GM18858 (cell line): ENCODE measurements around the gene SLAMF1.

Experiments
- ATAC-seq: cut with Tn5 transposase; IDR thresholded peaks from one replicate; pipeline ENCODE4 v1.9.1; 2021; ENCODE audit not compliant: unreplicated experiment

Gene SLAMF1

DNA sequence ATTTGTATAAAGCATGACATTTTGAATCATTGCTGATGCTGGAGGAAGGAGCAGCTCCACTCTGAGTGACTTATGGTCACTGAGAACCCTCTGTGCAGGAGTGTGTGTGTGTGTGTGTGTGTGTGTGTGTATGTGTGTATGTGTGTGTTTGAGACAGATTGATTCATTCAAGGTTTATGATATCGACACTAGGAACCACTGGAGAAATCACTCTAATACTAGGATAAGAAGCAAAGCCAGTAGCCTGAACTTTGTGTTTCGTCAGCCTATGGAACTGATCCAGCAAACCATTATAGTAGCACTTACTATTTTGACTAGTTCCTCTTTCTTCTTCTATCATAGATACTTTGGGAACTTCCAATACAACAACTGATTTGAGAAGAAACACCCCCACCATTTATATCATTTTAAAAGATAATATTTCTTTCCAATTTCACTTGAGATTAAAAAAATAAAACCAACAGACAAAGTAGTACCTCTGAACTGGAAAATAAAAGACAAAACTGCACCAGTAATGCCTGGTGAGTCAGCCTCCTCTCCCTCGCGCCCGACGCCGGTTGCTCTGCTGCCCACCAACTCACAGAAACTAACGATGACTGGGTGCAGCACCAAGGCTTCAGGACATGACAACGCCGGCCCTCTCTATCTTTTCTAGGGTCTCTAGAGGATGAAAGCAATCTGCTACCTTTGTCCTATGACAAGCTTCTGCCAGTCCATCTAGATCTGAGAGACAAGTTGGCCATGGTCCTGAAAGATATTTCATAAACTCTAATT lies 20.9 kb downstream of the SLAMF1 start:
- no peak for ATAC-seq

DNA sequence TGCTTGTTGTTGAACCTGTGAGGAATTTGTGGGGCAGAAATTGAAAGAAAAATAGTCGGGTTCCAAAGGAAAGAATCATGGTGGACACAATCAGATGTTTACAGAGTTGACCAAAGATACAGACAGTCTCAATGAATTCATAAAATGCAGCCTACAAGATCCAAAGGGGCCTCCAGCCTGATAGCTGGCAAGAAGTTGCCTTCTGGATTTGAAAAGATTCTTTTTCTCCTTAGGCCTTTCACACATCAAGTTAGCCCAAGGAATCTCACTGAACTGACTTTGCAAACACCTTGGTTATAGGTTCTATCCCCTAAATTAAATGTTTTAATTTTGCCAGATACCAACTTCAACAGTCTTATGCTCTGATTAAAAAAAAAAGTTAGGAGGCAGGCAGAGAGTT lies 21.5 kb downstream of the SLAMF1 start:
- ATAC-seq: no peak

DNA sequence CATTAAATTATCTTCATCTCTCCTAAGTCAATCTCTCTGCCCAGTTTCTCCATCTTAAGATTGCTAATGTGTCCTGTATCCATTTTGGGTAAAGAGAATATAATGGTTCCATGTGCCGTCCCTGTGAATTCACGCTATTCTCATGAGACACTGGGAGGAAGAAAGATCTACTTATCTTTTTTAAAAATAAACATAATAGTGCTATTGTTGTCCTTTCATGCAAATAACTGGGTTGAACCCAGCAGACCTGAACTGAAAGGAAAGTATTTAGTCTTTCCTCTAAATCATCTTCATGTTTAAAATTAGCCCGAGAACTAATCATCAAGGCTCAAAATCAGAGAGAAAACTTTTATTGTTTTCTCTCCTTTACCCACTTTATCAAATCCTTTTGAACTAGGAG lies 22.4 kb downstream of the SLAMF1 start:
- ATAC-seq: no peak

DNA sequence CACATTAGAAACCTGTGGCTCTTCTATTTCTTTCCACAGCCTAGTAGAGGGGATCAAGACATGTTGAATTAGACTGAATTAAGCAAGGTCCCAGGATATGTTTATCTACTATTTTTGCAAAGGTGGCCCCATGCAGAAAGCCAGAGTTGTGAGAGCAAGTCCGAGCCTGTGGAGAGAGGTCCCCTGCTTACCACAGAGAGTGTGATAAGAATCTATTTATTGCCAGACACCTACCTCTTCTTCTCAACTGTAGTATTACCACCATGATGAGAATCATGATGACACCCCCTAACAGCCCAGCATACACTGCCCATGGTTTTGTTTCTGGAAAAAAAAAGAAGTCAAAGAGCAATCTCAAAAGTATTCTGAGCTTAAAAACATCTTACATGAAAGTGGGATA lies 23.0 kb downstream of the SLAMF1 start:
- ATAC-seq: no peak

DNA sequence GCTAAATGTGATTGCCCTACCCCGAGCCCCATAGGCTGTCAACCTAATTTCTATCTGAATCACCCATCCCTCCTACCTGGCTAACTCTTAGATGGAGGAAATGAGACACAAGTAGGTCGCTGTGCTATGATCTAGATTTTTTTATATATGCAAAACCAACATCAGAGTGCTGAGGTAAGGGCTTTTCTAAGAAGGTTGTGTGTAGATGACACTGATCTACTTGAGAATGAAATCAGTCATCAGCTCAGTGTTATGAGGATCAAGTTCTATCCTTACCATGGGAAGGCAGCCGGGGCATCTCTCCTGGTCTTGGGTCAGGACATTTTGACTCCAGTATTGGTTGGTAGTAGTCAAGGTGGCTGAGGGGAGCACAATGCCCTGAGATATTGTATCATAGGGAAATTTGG lies 23.6 kb downstream of the SLAMF1 start:
- no peak for ATAC-seq

DNA sequence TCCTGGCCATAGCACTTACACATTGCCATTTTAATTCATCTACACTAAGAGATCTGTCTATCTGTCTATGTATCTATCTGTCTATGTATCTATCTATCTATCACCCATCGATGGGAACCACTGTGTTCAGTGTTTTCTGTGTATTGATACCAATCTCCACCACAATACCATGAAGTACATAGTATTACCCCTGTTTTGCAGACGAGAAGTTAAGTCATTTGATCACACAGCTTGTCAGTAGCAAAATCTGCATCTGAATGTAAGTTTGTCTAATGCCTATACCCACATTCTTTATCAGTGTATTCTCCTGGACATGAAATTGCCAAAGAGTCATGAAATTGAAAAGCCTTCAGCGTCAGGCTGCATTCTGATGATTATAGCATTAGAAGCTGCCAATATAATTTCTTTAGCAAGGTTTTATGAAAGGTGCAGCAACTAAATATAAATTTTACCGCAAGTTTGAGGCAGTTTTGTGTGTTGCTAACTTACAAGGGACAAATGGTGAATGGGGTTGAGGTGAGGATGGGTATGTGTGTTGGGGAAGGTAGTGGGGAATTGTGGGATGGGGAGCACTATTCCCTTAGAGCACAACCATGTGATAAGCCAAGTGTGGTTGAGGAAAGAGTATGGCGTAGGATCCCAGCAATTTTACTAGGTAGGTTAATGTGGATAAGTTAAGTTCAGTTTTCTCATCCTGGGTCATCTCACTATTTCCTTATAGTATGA lies 24.2 kb downstream of the SLAMF1 start:
- no peak for ATAC-seq

DNA sequence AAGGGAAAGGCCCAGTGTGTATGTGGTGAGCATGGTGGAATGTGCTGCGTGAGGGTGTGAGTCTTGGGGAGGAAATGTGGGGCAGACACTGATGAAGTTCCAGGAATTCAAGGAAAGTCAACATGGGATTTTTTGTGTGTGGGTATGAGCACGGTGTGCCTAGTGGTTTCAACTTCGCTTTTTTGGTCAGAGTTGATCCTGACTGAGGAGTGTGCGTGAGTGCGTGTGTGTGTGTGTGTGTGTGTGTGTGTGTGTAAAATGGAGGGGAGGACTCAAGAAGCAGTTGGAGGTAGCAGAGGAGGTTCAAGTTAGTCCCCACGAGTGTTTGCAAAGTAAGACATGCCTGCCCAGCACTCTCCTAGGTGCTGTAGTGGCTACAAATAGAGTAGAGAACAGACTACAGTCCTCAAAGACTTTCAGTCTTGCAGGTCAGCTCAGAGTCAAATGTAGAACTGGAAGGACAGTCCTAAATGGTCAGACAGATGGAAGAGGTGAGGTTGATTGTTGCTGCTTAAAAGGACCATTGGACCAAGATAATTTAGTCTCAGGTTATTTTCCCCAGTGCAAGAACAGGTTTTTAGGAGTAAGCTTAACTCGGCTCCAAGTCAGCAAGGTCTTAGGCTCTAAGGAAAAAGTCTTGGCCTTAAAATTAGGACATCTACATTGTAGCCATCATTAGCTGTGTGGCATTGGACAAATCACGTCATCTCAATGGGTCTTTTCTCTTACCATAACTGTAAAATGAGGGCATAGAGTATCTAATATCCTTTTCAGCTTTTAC lies 25.0 kb downstream of the SLAMF1 start:
- ATAC-seq: no peak

DNA sequence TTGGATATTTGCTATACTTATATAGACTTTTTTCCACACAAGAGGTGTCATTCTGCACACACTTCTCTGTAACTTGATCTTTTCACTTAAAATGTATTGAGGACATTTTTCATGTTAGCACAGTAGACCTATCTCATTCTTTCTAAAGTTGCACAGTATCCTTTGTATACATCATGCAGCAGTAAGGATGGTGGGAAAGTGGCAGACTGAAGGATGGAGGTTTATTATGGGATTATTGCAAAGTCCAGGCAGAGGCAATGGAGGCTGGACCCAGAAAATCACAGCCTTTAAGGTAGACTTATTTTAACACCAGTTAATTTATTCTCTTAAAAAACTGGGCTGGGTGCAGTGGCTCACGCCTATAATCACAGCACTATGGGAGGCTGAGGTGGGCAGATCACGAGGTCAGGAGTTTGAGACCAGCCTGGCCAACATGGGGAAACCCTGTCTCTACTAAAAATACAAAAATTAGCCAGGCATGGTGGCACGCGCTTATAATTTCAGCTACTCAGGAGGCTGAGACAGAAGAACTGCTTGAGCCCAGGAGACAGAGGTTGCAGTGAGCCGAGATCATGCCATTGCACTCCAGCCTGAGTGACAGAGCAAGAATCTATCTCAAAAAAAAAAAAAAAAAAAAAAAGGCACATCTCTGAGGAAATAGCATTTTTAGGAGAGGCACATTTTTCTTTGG lies 25.8 kb downstream of the SLAMF1 start:
- no peak for ATAC-seq

DNA sequence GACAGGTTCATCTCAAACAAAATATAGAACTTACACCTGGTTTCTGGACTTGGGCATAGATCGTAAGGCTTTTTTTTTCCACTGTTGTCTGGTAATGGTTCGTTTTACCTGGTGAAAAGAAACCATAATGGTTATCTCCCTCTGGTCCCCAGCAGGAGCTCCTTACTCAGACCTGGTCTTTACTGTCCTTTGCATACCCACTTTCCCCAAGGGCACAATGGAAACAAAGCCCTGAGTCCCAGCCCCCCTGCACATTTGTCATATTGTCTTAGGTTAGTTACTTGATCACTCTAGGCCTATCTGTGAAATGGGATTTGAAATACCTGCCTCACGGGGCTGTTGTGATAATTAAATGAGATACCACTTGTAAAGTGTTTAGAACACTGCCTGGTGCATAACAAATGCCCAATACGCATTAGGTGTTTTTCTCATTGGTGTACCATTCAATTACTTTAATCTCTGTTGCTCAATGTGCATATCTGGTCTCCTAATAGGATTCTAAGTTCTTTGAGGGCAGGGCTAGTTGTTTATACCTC lies 27.0 kb downstream of the SLAMF1 start:
- ATAC-seq: no peak

DNA sequence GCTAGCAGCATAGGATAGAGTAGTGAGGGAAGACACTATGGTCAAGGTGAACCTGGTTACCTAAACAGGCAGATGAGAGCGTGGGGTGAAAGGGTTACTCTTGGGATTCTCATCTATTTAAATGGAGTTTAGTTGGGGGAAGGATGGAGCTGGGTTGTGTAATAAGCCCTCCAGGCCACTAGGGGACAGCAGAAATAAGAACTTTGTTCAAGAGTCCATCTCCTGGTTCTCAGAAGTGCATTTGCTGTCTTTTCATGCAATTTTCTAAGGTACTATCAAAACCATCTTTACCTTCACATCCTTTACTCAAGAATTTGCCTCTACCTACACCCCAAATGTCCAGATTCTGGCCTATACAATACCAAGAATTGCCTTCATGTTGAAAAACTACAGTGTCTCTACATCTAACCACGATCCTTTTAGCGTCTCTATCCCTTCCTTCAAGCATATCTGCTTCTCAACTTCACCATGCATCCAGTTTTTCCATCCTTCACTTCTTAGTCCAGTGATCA lies 28.0 kb downstream of the SLAMF1 start:
- no peak for ATAC-seq

DNA sequence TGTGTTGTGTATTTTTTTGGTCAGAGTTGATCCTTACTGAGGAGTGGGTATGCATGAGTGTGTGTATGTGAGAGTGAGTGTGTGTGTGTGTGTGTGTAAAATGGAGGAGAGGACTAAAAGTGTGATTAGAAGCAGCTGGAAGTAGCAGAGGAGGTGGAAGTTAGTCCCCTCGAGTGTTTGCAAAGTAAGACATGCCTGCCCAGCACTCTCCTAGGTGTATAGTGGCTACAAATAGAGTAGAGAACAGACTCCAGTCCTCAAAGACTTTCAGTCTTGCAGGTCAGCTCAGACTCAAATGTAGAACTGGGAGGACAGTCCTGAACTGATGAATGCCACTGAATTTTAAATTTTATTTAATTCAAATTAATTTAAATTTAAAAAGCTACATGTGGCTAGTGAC lies 28.5 kb downstream of the SLAMF1 start:
- no peak for ATAC-seq

DNA sequence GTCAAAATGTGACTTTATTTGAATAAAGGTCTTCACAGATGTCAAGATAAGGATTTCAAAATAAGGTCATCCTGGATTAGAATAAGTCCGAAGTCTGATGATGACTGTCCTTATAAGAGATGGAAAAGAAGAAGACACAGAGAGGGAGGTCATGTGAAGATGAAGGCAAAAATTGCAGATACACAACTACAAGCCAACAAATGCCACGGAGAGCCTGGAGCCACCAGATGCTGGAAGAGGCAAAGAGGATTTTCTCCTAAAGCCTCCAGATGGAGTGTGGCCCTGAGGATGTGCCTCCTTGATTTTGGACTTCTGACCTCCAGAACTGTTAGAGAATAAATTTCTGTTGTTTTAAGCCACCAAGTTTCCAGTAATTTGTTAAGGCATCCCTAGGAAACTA lies 31.2 kb downstream of the SLAMF1 start:
- ATAC-seq: no peak

DNA sequence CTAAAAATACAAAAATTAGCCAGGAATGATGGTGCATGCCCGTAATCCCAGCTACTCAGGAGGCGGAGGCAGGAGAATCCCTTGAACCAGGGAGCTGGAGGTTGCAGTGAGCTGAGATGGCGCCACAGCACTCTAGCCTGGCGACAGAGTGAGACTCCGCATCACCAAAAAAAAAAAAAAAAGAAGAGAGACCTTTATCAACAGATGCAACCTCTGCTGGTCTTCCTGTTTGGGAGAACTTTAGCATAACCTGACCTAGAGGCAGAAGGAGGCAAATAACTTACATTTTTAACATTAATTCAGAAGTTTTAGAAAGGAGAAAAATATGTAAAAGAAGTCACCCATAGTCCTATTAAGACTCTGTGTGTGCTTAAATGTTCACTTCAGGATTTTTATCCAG lies 32.4 kb downstream of the SLAMF1 start:
- no peak for ATAC-seq

DNA sequence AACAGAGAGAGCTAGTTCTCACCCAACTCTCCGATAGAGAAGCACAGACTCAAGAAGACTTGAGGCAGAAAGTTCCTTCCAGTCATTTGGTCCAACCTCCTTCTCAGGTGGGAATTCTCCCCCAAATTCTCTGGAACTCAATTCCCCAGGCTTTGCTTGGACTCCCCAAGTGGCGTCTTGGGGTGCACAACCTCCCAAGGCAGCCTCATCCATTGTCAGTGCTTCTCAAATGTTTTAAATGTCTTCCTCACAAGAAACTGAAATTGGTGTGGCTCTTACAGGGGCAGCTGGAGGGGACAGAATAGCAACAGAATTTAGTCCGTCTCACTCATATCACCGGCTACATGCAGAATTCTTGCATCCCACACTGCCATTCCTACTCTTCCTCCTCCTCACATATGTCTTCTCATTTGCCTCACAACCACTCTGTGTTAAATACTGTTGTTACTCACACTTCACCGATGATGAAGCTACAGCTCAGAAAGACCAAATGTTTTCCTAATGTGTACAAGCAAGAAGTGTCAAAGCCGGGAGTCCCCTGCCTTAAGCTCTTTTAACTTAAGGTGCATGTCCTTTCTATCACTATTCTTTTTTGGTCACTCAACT lies 34.1 kb downstream of the SLAMF1 start:
- ATAC-seq: no peak

DNA sequence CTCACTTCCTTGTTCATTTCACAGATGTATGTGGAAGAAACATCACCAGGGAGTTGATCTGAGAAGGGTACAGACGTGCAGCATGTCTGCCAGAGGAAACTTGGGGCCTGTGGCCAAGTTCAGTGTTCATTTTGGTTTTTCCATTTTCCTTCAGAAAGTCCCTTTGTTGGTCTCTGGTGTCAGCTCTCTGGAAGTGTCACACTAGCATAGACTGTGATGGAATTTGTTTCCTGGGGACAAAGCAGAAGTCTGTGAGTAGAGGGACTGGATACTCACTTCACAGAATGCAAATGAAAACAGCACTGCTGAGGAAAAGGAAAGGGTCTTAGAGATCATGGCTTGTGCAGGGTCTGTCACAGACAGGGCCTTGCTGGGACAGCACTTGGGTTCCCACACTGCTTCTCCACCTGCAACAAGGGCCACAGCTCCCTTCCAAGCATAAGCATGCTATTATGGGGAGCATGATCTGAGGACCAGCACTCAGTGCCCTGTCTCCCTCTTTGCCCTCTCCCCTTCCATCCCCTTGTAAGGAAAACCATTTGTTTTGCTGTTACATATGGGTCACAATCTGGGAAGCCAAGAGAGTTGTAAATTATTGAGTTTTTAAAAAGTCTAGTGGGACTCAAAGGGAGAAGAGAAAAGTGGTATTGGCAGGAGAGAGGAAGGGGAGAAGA lies 36.1 kb downstream of the SLAMF1 start:
- ATAC-seq: no peak

DNA sequence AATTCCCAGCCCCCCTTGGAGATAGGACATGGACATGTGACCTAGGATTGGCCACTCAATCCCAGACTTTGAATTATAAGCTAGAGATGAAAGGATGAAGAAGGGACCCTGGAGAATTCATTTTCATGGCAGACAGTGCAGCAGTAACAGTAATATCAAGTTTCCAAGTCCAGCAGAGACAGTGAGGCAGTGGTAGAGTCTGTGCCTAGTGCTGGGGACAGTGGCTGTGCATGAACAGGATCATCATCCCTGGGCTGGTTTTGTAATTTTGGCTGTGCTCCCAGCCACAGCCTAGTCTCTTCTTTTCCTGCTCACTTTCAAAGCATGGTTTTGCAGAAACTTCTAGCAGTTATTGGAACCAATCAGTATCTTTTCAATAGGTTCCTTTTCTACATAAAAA lies 37.9 kb downstream of the SLAMF1 start:
- no peak for ATAC-seq

DNA sequence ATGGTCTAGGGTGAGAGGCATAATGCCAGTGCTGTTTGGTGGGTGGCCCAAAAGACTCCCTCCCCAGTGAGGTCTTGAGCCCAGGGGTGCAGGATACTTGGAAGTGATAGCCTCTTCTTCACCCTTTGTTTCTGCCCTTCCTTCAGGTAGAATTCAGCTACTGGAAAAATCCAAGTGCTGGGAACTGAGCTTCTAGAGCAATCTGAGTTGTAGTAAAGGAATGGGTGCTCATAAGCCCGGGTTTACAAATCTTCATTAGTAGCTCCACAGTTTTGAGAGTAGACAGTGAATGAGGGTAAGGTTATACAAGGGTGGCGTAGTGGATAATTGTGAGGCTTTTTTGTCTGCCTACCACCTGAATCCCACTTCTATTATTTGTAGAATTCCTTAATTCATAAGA lies 38.3 kb downstream of the SLAMF1 start:
- no peak for ATAC-seq

DNA sequence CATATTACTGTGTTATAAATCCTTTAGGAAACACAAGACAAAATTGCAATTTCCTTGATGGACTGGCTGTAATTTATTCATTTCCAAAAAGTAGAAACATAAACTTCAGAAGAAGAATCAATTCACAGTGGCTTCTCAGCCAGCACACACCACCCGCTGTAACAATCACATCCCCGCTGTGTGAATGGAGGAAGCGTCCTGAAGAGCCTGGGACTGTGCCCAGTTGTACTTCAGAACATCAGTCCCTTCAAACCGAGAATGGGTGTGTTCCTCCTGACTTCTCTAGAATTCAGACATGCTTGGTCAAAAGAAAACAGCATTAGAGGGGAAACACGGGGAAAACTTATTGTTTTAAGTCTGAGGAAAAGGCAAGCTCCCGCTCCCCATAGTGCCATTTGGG lies 38.8 kb downstream of the SLAMF1 start:
- ATAC-seq: no peak

DNA sequence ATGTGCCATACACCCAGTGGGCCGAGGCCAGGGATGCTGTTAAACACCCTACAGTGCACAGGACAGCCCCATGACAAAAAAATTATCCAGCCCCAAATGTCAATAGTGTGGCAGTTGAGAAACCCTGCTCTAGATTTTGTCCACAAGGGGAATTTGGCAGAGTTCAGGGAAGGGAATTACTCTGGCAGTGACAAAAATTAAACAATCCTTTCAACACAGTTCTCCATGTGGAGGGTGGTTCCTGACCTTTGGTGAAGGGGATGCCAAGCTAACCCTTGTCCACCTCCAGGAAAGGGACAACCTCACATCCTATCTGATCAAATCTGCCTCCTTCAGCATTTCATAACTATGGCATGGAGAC lies 39.2 kb downstream of the SLAMF1 start:
- ATAC-seq: no peak
